ENCODE data around the gene AMBRA1. TPM values are rescaled to one million over a fixed set of nuclear protein-coding genes. Genes with fewer than 3 reads are reported as not detected.
A peak's percentile ranks its signal among the peaks of the same experiment; 100 is the strongest.

Gene AMBRA1
- total and polyA plus RNA-seq, 4 experiments from 2014 or later = 5.9 to 43.9 (median 30.4) TPM

- ChIA-PET POLR2A (ENCODE audit: partially characterized antibody) (interaction anchor here (1.2 kb wide), 1 partner anchor 9 kb away, joined by 4 read pairs; no protein-coding TSS in a partner anchor), CTCF (ENCODE audit: partially characterized antibody) (interaction anchor here (1.4 kb wide), 1 partner anchor 9 kb away, joined by 5 read pairs; no protein-coding TSS in a partner anchor)
- Histone ChIP-seq H3K4me3 (ENCODE audit: low read length in 2 of 2) (no peak overlapping the region), H3K27me3 (ENCODE audit: insufficient read depth, low read length) (no peaks in the 10 kb centered on the region), H3K9me3 (ENCODE audit: control insufficient read depth in 1 of 2, low read length in 2 of 2) (no peaks in the 10 kb centered on the region), H3K36me3 (ENCODE audit: insufficient read depth, low read length) (no peaks in the 10 kb centered on the region), H3K27ac (ENCODE audit: low read depth, low read length) (no peak overlapping the region), H3K4me1 (ENCODE audit: insufficient read depth, low read length) (peaks cover 81% of the 10 kb centered on the region)
- Mint-ChIP-seq H3K27me3 (no peaks in the 10 kb centered on the region), H3K4me3 (peak overlapping the region in 3 of 8 donors; percentile 13 to 46 (median 16)), H3K27ac (peak overlapping the region in 4 of 7 donors; percentile 39 to 68 (median 46)), H3K9me3 (no peaks in the 10 kb centered on the region), H3K36me3 (peaks cover 0 to 3% of the 10 kb centered on the region in 2 donors), H3K4me1 (peaks cover 50 to 88% (median 74%) of the 10 kb centered on the region in 4 donors)
- DNase-seq = no peak
- intact Hi-C loops (cut with micrococcal nuclease) = no loop called here
Observed at GRCh38 chr11:46557684-46558151, 36.1 kb downstream of the AMBRA1 start.

DNA sequence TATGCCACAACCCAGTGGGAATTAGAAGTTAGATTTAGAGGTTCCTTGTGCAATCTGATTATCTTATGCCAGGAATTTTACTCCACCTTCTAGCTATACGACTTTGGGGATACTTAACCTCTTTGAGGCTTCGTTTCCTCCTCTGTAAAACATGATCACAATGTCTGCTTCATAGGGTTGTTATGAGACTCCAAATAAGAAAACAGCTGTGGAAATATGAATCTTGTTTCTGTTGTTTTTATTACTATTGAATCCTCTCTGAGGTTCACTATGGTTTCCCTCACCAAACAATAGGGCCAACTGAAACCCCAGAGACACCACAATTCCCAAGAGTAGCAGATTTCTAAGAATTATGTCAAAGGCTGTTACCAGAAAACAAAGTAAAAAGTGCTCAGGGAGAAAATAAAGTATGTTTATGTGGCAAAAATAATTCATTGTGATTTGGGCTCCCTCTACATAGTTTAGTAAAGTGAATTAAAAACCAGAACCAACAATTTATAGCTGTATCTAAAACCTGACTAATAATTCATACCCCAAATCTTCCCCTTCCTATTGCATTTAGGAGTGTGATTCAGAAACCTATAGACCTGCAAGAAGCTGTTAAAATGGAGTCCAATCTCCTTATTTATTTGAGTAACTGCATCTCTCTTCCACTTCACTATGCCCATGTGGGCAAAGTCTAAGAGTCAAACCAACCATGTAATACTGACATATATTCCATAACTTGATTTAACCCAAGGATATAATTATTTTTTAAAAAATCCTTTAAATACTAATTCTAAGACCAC lies 38.4 kb downstream of the AMBRA1 start:
- Histone ChIP-seq H3K27me3 (ENCODE audit: insufficient read depth, low read length) (no peaks in the 10 kb centered on the region), H3K4me1 (ENCODE audit: insufficient read depth, low read length) (peaks cover 64% of the 10 kb centered on the region), H3K9me3 (ENCODE audit: control insufficient read depth in 1 of 2, low read length in 2 of 2) (no peaks in the 10 kb centered on the region), H3K27ac (ENCODE audit: low read depth, low read length) (no peak overlapping the region), H3K4me3 (ENCODE audit: low read length in 2 of 2) (no peak overlapping the region), H3K36me3 (ENCODE audit: insufficient read depth, low read length) (no peaks in the 10 kb centered on the region)
- intact Hi-C loops (cut with micrococcal nuclease) = no loop called here
- peak in 2 of 5 donors; percentile 1 to 3 for DNase-seq
- Mint-ChIP-seq H3K36me3 (peaks cover 0 to 3% of the 10 kb centered on the region in 2 donors), H3K9me3 (no peaks in the 10 kb centered on the region), H3K4me1 (peaks cover 45 to 67% (median 57%) of the 10 kb centered on the region in 4 donors), H3K4me3 (peak overlapping the region in 6 of 8 donors; percentile 10 to 63 (median 34)), H3K27me3 (no peaks in the 10 kb centered on the region), H3K27ac (peak overlapping the region; percentile 18 to 88 (median 77))
- POLR2A ChIA-PET (ENCODE audit: partially characterized antibody) = no interaction called here
- CTCF ChIA-PET (ENCODE audit: partially characterized antibody) = interaction anchor here (1.1 to 1.7 kb wide), 3 partner anchors 26 to 66 kb away, joined by 3 to 5 read pairs (median 5); no protein-coding TSS in a partner anchor

GRCh38 chr11:46554213-46555147 lies 39.3 kb downstream of the AMBRA1 start:
- H3K27ac Mint-ChIP-seq = peak overlapping the region; percentile 64 to 92 (median 77)
- intact Hi-C loops (cut with micrococcal nuclease) = no loop called here
- no peaks in the 10 kb centered on the region for H3K27me3 ChIP-seq (ENCODE audit: insufficient read depth, low read length)
- no peak for DNase-seq
- ChIA-PET POLR2A (ENCODE audit: partially characterized antibody) (no interaction called here), CTCF (ENCODE audit: partially characterized antibody) (interaction anchor here (1.6 to 1.7 kb wide), 2 partner anchors 16 to 25 kb away, joined by 3 to 5 read pairs; no protein-coding TSS in a partner anchor)
- peaks cover 46 to 68% (median 58%) of the 10 kb centered on the region in 4 donors for H3K4me1 Mint-ChIP-seq
- peak overlapping the region; percentile 20 to 77 (median 36) for H3K4me3 Mint-ChIP-seq
- no peaks in the 10 kb centered on the region for H3K36me3 ChIP-seq (ENCODE audit: insufficient read depth, low read length)
- no peak overlapping the region for H3K27ac ChIP-seq (ENCODE audit: low read depth, low read length)
- no peaks in the 10 kb centered on the region for H3K9me3 Mint-ChIP-seq
- peaks cover 55% of the 10 kb centered on the region for H3K4me1 ChIP-seq (ENCODE audit: insufficient read depth, low read length)
- H3K9me3 ChIP-seq (ENCODE audit: control insufficient read depth in 1 of 2, low read length in 2 of 2) = no peaks in the 10 kb centered on the region
- H3K27me3 Mint-ChIP-seq = no peaks in the 10 kb centered on the region
- H3K4me3 ChIP-seq (ENCODE audit: low read length in 2 of 2) = no peak overlapping the region
- peaks cover 0 to 4% of the 10 kb centered on the region in 2 donors for H3K36me3 Mint-ChIP-seq

DNA sequence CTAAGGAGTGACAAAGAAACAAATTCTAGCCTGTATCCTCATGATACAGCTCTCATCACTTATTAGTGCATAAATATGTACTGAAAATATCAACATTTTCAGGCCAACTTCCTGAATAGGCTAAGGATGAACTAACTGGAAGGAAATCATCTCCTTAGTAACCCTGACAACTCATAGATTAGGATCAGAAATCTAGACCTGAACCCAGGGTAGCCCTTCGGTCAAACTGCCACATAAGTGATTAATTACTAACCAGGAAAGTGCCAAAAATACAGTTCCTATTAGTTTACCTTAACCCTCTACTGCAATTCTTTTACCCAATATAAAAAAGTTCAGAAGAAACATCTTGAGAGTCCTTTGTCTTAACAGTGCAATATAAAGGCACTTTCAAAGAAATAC lies 40.0 kb downstream of the AMBRA1 start:
- Mint-ChIP-seq H3K27me3 (no peaks in the 10 kb centered on the region), H3K27ac (peak overlapping the region; percentile 30 to 92 (median 70)), H3K4me3 (peak overlapping the region in 5 of 8 donors; percentile 21 to 77 (median 44)), H3K36me3 (peaks cover 0 to 4% of the 10 kb centered on the region in 2 donors), H3K9me3 (no peaks in the 10 kb centered on the region), H3K4me1 (peaks cover 45 to 65% (median 54%) of the 10 kb centered on the region in 4 donors)
- no peaks in the 10 kb centered on the region for H3K36me3 ChIP-seq (ENCODE audit: insufficient read depth, low read length)
- ChIA-PET POLR2A (ENCODE audit: partially characterized antibody) (no interaction called here), CTCF (ENCODE audit: partially characterized antibody) (interaction anchor here (0.6 to 1.6 kb wide), 2 partner anchors 16 to 28 kb away, joined by 3 read pairs; no protein-coding TSS in a partner anchor)
- peak overlapping the region; percentile 10 for H3K27ac ChIP-seq (ENCODE audit: low read depth, low read length)
- H3K9me3 ChIP-seq (ENCODE audit: control insufficient read depth in 1 of 2, low read length in 2 of 2) = no peaks in the 10 kb centered on the region
- H3K4me3 ChIP-seq (ENCODE audit: low read length in 2 of 2) = no peak overlapping the region
- peaks cover 49% of the 10 kb centered on the region for H3K4me1 ChIP-seq (ENCODE audit: insufficient read depth, low read length)
- no peak for DNase-seq
- intact Hi-C loops (cut with micrococcal nuclease) = no loop called here
- H3K27me3 ChIP-seq (ENCODE audit: insufficient read depth, low read length) = no peaks in the 10 kb centered on the region

- no peak for DNase-seq
- no peaks in the 10 kb centered on the region for H3K27me3 Mint-ChIP-seq
- peaks cover 18 to 25% of the 10 kb centered on the region in 2 donors for H3K36me3 Mint-ChIP-seq
- Histone ChIP-seq H3K27ac (ENCODE audit: low read depth, low read length) (no peak overlapping the region), H3K27me3 (ENCODE audit: insufficient read depth, low read length) (no peaks in the 10 kb centered on the region), H3K4me3 (ENCODE audit: low read length in 2 of 2) (no peak overlapping the region), H3K4me1 (ENCODE audit: insufficient read depth, low read length) (peaks cover 32% of the 10 kb centered on the region), H3K36me3 (ENCODE audit: insufficient read depth, low read length) (peaks cover 11% of the 10 kb centered on the region), H3K9me3 (ENCODE audit: control insufficient read depth in 1 of 2, low read length in 2 of 2) (no peaks in the 10 kb centered on the region)
- H3K4me3 Mint-ChIP-seq = no peak overlapping the region
- intact Hi-C loops (cut with micrococcal nuclease) = no loop called here
- ChIA-PET POLR2A (ENCODE audit: partially characterized antibody) (no interaction called here), CTCF (ENCODE audit: partially characterized antibody) (interaction anchor here (1.0 kb wide), 1 partner anchor 66 kb away, joined by 3 read pairs; the partner anchor contains the start of genes ATG13 and HARBI1)
- no peaks in the 10 kb centered on the region for H3K9me3 Mint-ChIP-seq
- no peak overlapping the region for H3K27ac Mint-ChIP-seq
- H3K4me1 Mint-ChIP-seq = peaks cover 34 to 54% (median 40%) of the 10 kb centered on the region in 4 donors
Observed at GRCh38 chr11:46551261-46551660, 42.6 kb downstream of the AMBRA1 start.

DNA sequence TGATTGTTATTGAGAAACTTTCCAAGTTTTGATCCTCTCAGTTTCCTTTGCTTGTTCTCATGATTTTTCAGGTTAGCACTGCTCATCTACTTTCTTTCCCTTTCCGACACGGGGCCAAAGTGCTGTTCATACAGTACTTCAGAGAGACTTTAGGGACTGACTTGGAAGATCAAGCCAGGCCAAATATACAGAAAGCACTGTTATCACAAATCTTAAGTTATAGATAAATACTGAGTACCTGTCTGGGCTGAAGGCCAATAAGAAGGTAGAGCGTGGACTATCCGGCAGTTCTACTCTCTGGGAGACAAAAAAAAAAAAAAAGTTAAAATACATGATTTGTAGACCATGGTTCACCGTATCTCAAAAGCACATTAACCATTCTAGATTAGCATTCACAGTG lies 46.2 kb downstream of the AMBRA1 start:
- H3K27ac ChIP-seq (ENCODE audit: low read depth, low read length) = no peak overlapping the region
- no peak overlapping the region for H3K4me3 Mint-ChIP-seq
- intact Hi-C loops (cut with micrococcal nuclease) = no loop called here
- no peaks in the 10 kb centered on the region for H3K27me3 Mint-ChIP-seq
- no peaks in the 10 kb centered on the region for H3K9me3 Mint-ChIP-seq
- CTCF ChIA-PET (ENCODE audit: partially characterized antibody) = interaction anchor here (0.7 to 2.8 kb wide), 8 partner anchors 9 to 429 kb away, joined by 3 to 14 read pairs (median 4); partner anchors contain the start of gene ATG13
- H3K36me3 Mint-ChIP-seq = peaks cover 40 to 56% of the 10 kb centered on the region in 2 donors
- no peak for DNase-seq
- no peak overlapping the region for H3K27ac Mint-ChIP-seq
- no peak overlapping the region for H3K4me3 ChIP-seq (ENCODE audit: low read length in 2 of 2)
- H3K36me3 ChIP-seq (ENCODE audit: insufficient read depth, low read length) = peaks cover 44% of the 10 kb centered on the region
- no peaks in the 10 kb centered on the region for H3K27me3 ChIP-seq (ENCODE audit: insufficient read depth, low read length)
- no peaks in the 10 kb centered on the region for H3K4me1 ChIP-seq (ENCODE audit: insufficient read depth, low read length)
- POLR2A ChIA-PET (ENCODE audit: partially characterized antibody) = interaction anchor here (1.0 kb wide), 1 partner anchor 70 kb away, joined by 3 read pairs; the partner anchor contains the start of gene ATG13
- H3K9me3 ChIP-seq (ENCODE audit: control insufficient read depth in 1 of 2, low read length in 2 of 2) = no peaks in the 10 kb centered on the region
- H3K4me1 Mint-ChIP-seq = peaks cover 11 to 23% (median 13%) of the 10 kb centered on the region in 4 donors
